Right lobe of liver (tissue), 6 donors: ENCODE data around the gene SNRNP200. TPM values are rescaled to one million over a fixed set of nuclear protein-coding genes. Genes with fewer than 3 reads are reported as not detected.

Experiments
- ATAC-seq, 4 donors: fragments of 200-7000 bp; cut with Tn5 transposase; one replicate each; pipeline ENCODE4 v1.9.1; 2020; ENCODE audit warnings: mild to moderate bottlenecking in 4 of 4, moderate library complexity in 4 of 4
- DNase-seq, 3 donors: peaks; one replicate each; pipeline ENCODE4 v3.0.0-alpha.2; 2020
- H3K27ac ChIP-seq, 3 donors: fragments of 200-600 bp; one replicate each; pipeline ENCODE4 v1.8.0; 2022
- H3K27me3 ChIP-seq, 2 donors: fragments of 200-600 bp; one replicate each; pipeline ENCODE4 v1.8.0; 2022
- H3K36me3 ChIP-seq, 4 donors: fragments of 200-600 bp; sonication (generic) in 1 of 4; one replicate each; pipeline versions ENCODE4 v1.5.1 to v1.8.0; 2017 to 2022; ENCODE audit warnings: control low read depth in 1 of 4
- H3K4me1 ChIP-seq, 4 donors: fragments of 200-600 bp; sonication (generic) in 1 of 4; one replicate each; pipeline versions ENCODE4 v1.5.1 to v1.8.0; 2017 to 2022; ENCODE audit warnings: control low read depth in 1 of 4
- H3K4me3 ChIP-seq, 3 donors: fragments of 200-600 bp; one replicate each; pipeline ENCODE4 v1.8.0; 2022
- H3K9me3 ChIP-seq, 4 donors: fragments of 200-600 bp; sonication (generic) in 1 of 4; one replicate each; pipeline versions ENCODE4 v1.5.1 to v1.8.0; 2017 to 2022; ENCODE audit warnings: control low read depth in 1 of 4
- POLR2A ChIP-seq: fragments of 450-650 bp; IDR thresholded peaks from one replicate; pipeline ENCODE4 v1.6.1; 2017; ENCODE audit warnings: antibody characterized with exemption, mild to moderate bottlenecking
- WGBS: methylation state at CpG from one replicate; pipeline ENCODE4 v1.1.6; 2018; ENCODE audit warnings: low coverage, low lambda C conversion rate; ENCODE audit not compliant: insufficient coverage; ENCODE audit errors: missing lambda C conversion rate; 5-methylcytosine and 5-hydroxymethylcytosine counted together
- intact Hi-C, 2 donors: fragments of 100-400 bp; cut with DNase I; formaldehyde crosslinking; loops; one replicate each; pipeline versions ENCODE4 v1.11.2 to v1.14.1; 2022
- total RNA-seq, 6 experiments: library from RNA; depleted of rRNA in 2 of 6; stranded (reverse); fragments of >200 nt in 2 of 6; fragmentation: NEBNext Ultra II Directional in 3 of 6; extraction: Animal tissue kit (Norgen Biotek cat#: 25700) in 3 of 6; gene quantifications; one replicate each; pipeline versions ENCODE4 v1.1.0 to v1.2.4, GENCODE V29; 2016 to 2023
- TF ChIP-seq, protein P1 (sequence below), 4 donors: fragments of 200-600 bp in 3 of 4; fragments of 450-650 bp in 1 of 4; IDR thresholded peaks; one replicate each; pipeline versions ENCODE4 v1.5.1 to v1.8.0; 2016 to 2022; ENCODE audit warnings: antibody characterized with exemption in 4 of 4, mild to moderate bottlenecking in 2 of 4
- donor health status: DM: no; HTN: yes; CAD: no.
- donor health status: DM: no; HTN: no; CAD: no.
- donor health status: DM: no; HTN: no; CAD: no.
- donor health status: DM: no; HTN: yes; CAD: no.
- donor health status: DM: no; HTN: yes; CAD: no.

The SNRNP200 gene
- total RNA-seq, 6 experiments from 2014 or later, result 43.6 to 52.5 (median 46.8) TPM

DNA sequence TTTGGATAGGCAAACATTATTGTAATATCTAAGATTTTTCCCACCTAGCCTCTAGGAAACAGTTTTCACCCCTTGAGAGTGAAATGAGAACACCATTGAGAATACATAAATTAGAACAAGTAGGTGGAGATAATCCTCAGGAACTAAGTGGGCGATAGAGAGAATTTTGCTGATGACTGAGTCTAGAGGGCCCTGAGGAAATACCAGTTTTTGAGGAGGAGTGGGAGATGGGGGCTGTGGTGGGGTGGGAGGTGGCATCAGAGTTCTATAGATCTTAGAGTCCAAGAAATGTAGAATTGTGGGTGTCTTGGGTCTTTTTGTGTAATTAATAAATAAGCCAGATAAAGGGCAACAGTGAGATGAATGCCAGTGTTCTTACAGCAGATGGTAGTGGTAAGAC lies 42.0 kb upstream of the SNRNP200 start:
- Histone ChIP-seq H3K27ac (no peak overlapping the region), H3K27me3 (no peaks in the 10 kb centered on the region), H3K4me3 (no peak overlapping the region), H3K9me3 (no peaks in the 10 kb centered on the region), H3K36me3 (no peaks in the 10 kb centered on the region), H3K4me1 (no peaks in the 10 kb centered on the region)
- DNase-seq, result no peak
- ATAC-seq, result no peak
- WGBS, result no CpG with 5 or more reads among the region's 1 CpG
- TF ChIP-seq POLR2A, result no peak
- TF ChIP-seq, protein P1, sequence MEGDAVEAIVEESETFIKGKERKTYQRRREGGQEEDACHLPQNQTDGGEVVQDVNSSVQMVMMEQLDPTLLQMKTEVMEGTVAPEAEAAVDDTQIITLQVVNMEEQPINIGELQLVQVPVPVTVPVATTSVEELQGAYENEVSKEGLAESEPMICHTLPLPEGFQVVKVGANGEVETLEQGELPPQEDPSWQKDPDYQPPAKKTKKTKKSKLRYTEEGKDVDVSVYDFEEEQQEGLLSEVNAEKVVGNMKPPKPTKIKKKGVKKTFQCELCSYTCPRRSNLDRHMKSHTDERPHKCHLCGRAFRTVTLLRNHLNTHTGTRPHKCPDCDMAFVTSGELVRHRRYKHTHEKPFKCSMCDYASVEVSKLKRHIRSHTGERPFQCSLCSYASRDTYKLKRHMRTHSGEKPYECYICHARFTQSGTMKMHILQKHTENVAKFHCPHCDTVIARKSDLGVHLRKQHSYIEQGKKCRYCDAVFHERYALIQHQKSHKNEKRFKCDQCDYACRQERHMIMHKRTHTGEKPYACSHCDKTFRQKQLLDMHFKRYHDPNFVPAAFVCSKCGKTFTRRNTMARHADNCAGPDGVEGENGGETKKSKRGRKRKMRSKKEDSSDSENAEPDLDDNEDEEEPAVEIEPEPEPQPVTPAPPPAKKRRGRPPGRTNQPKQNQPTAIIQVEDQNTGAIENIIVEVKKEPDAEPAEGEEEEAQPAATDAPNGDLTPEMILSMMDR (IDR thresholded peaks at IDR 0.05), result no peak
- intact Hi-C loops, result no loop called here

- intact Hi-C loops, result no loop called here
- Histone ChIP-seq H3K9me3 (no peaks in the 10 kb centered on the region), H3K27ac (no peak overlapping the region), H3K4me1 (no peaks in the 10 kb centered on the region), H3K36me3 (no peaks in the 10 kb centered on the region), H3K4me3 (no peak overlapping the region), H3K27me3 (no peaks in the 10 kb centered on the region)
- WGBS, result 93% methylated on average over 5 of the region's 6 CpGs
- no peak for DNase-seq
- ATAC-seq, result no peak
- TF ChIP-seq POLR2A, result no peak
- TF ChIP-seq, protein P1 (IDR thresholded peaks at IDR 0.05), result no peak
Measured at GRCh38 chr2:96345868-96346462, 40.6 kb upstream of the SNRNP200 start.

GRCh38 chr2:96345438-96345837 lies 40.1 kb upstream of the SNRNP200 start:
- H3K27ac ChIP-seq, result no peak overlapping the region
- DNase-seq, result no peak
- no peaks in the 10 kb centered on the region for H3K4me1 ChIP-seq
- no peaks in the 10 kb centered on the region for H3K36me3 ChIP-seq
- no peak overlapping the region for H3K4me3 ChIP-seq
- H3K27me3 ChIP-seq, result no peaks in the 10 kb centered on the region
- no peak for TF ChIP-seq POLR2A
- TF ChIP-seq, protein P1 (IDR thresholded peaks at IDR 0.05), result peak in 2 of 4 donors; percentile 15 to 17
- 89% methylated on average over 4 of the region's 4 CpGs for WGBS
- no peaks in the 10 kb centered on the region for H3K9me3 ChIP-seq
- intact Hi-C loops, result no loop called here
- ATAC-seq, result peak; percentile 14 to 48 (median 32)

GRCh38 chr2:96344011-96344410 lies 38.7 kb upstream of the SNRNP200 start:
- ATAC-seq, result peak; percentile 19 to 73 (median 64)
- no peaks in the 10 kb centered on the region for H3K36me3 ChIP-seq
- H3K27ac ChIP-seq, result no peak overlapping the region
- WGBS, result 55% methylated on average over 5 of the region's 5 CpGs
- no peak for TF ChIP-seq POLR2A
- TF ChIP-seq, protein P1 (IDR thresholded peaks at IDR 0.05), result no peak
- no peak overlapping the region for H3K4me3 ChIP-seq
- H3K4me1 ChIP-seq, result no peaks in the 10 kb centered on the region
- intact Hi-C loops, result no loop called here
- H3K9me3 ChIP-seq, result no peaks in the 10 kb centered on the region
- DNase-seq, result no peak
- no peaks in the 10 kb centered on the region for H3K27me3 ChIP-seq

- H3K9me3 ChIP-seq, result no peaks in the 10 kb centered on the region
- no peaks in the 10 kb centered on the region for H3K36me3 ChIP-seq
- no peaks in the 10 kb centered on the region for H3K4me1 ChIP-seq
- no peak overlapping the region for H3K27ac ChIP-seq
- WGBS, result 26% methylated on average over 6 of the region's 6 CpGs
- intact Hi-C loops, result no loop called here
- H3K4me3 ChIP-seq, result no peak overlapping the region
- TF ChIP-seq, protein P1 (IDR thresholded peaks at IDR 0.05), result no peak
- no peak for TF ChIP-seq POLR2A
- peak in 3 of 4 donors; percentile 51 to 92 (median 78) for ATAC-seq
- no peaks in the 10 kb centered on the region for H3K27me3 ChIP-seq
- DNase-seq, result peak in 1 of 3 donors; percentile 73
Measured at GRCh38 chr2:96342085-96342484, 36.7 kb upstream of the SNRNP200 start.
